Heart right ventricle (tissue), 16 donors: ENCODE results near the gene PSMA6. TPM values are rescaled to one million over a fixed set of nuclear protein-coding genes. Genes with fewer than 3 reads are reported as not detected.

Experiments
- ATAC-seq, 8 donors: fragments of 200-7000 bp; cut with Tn5 transposase; one replicate each; pipeline ENCODE4 v1.9.1; 2020; ENCODE audit warnings: mild to moderate bottlenecking in 8 of 8, moderate library complexity in 8 of 8, moderate number of reproducible peaks in 1 of 8
- DNase-seq, 2 donors: peaks; one replicate each; pipeline ENCODE4 v3.0.0-alpha.2; 2020
- H3K27ac ChIP-seq, 10 donors: fragments of 200-600 bp; sonication (generic) in 2 of 10; one replicate each; pipeline versions ENCODE4 v1.5.0 to v1.8.0; 2020 to 2022; ENCODE audit warnings: mild to moderate bottlenecking in 3 of 10
- H3K27me3 ChIP-seq, 7 donors: fragments of 200-600 bp; one replicate each; pipeline ENCODE4 v1.8.0; 2021 to 2022; ENCODE audit warnings: mild to moderate bottlenecking in 2 of 7
- H3K36me3 ChIP-seq, 9 donors: fragments of 200-600 bp; sonication (generic) in 1 of 9; one replicate each; pipeline versions ENCODE4 v1.5.0 to v1.8.0; 2020 to 2022; ENCODE audit warnings: mild to moderate bottlenecking in 2 of 9
- H3K4me1 ChIP-seq, 9 donors: fragments of 200-600 bp; sonication (generic) in 1 of 9; one replicate each; pipeline versions ENCODE4 v1.5.0 to v1.8.0; 2020 to 2022; ENCODE audit warnings: mild to moderate bottlenecking in 4 of 9
- H3K4me3 ChIP-seq, 10 donors: fragments of 200-600 bp; sonication (generic) in 2 of 10; one replicate each; pipeline versions ENCODE4 v1.5.0 to v1.8.0; 2020 to 2022; ENCODE audit warnings: mild to moderate bottlenecking in 7 of 10, moderate library complexity in 2 of 10
- H3K9me3 ChIP-seq, 11 donors: fragments of 200-600 bp in 10 of 11; sonication (generic) in 2 of 11; one replicate each; pipeline versions ENCODE4 v1.5.0 to v1.8.0; 2013 to 2022; ENCODE audit warnings: mild to moderate bottlenecking in 2 of 11, control low read depth in 1 of 11, moderate library complexity in 1 of 11
- WGBS, 2 donors: extraction: QIAGEN DNeasy Blood & Tissue Kit; methylation state at CpG; one replicate each; pipeline ENCODE4 v1.1.7; 2013; ENCODE audit warnings: inconsistent platforms in 1 of 2; 5-methylcytosine and 5-hydroxymethylcytosine counted together
- intact Hi-C, 10 donors: fragments of 100-400 bp; cut with DNase I; formaldehyde crosslinking; loops; one replicate each; pipeline versions ENCODE4 v1.11.1 to v1.14.2; 2022
- polyA plus RNA-seq, 2 donors: library from polyadenylated mRNA; stranded (reverse); fragments of 200-250 nt; gene quantifications; one replicate each; pipeline ENCODE4 v1.2.3, GENCODE V29; 2013
- total RNA-seq, 10 donors: library from RNA; stranded (reverse); fragmentation: NEBNext Ultra II Directional in 3 of 10; extraction: Animal tissue kit (Norgen Biotek cat#: 25700) in 3 of 10; gene quantifications; one replicate each; pipeline versions ENCODE4 v1.2.1 to v1.2.4, GENCODE V29; 2021 to 2023
- TF ChIP-seq, protein P1 (sequence below), 9 donors: fragments of 200-600 bp; sonication (generic) in 2 of 9; IDR thresholded peaks; one replicate each; pipeline versions ENCODE4 v1.5.0 to v1.8.0; 2021 to 2022; ENCODE audit warnings: antibody characterized with exemption in 9 of 9, mild to moderate bottlenecking in 5 of 9, moderate library complexity in 1 of 9
- donor health status: Arrhythmogenic right ventricular cardiomyopathy.
- donor health status: ischemic (EF 13 %, LVEDD 7.1; RV severe dilation, severe dysfunction).
- donor health status: healthy with polysubstance abuse.
- donor health status: DM: no; HTN: yes; CAD: no.
- donor health status: DM: no; HTN: no; CAD: no.
- donor health status: ischemic (EF 25% LVEDD 6.9; RV normal size, moderate dysfunction).
- donor health status: ischemic (EF 25% LVEDD 5.7; RV mildly dilated, moderate dysfunction).
- donor health status: healthy.
- donor health status: DM: yes; HTN: yes; CAD: no.
- donor health status: Ischemic cardiomyopathy.
- donor health status: ischemic (EF 35%, LVEDD 5.7; RV mildly dilated, moderate dysfunction).
- donor health status: nonischemic (EF 11% LVEDD 7.7; RV severe dilation, severe dysfunction).
- donor health status: DM: yes; HTN: yes; CAD: no.
- donor health status: PGD.
- donor health status: ischemic (EF 29% LVEDD 5.4; RV normal size, mild dysfunction).
- donor health status: nonischemic (EF 23%, LVEDD 6.1; RV moderate dilation, normal function).

PSMA6 gene
- total and polyA plus RNA-seq, 12 donors: 92.3 to 233 (median 166) TPM

- Histone ChIP-seq H3K4me3 (peak overlapping the region in 2 of 10 donors; percentile 2 to 11), H3K9me3 (no peaks in the 10 kb centered on the region), H3K27ac (peak overlapping the region; percentile 73 to 93 (median 91)), H3K4me1 (peaks cover 31 to 92% (median 75%) of the 10 kb centered on the region in 9 donors), H3K36me3 (no peaks in the 10 kb centered on the region), H3K27me3 (no peaks in the 10 kb centered on the region)
- WGBS, 2 donors: 79 to 90% methylated on average over 10 of the region's 10 CpGs
- intact Hi-C loops: loop anchor here in 6 of 10 donors (2.0 to 5.0 kb wide), 6 partner anchors 33 to 65 kb away; partner anchors contain the start of genes PSMA6 (in 3 of the 6) and NFKBIA (in 1 of the 6)
- DNase-seq: no peak
- ATAC-seq: no peak
- TF ChIP-seq, protein P1, sequence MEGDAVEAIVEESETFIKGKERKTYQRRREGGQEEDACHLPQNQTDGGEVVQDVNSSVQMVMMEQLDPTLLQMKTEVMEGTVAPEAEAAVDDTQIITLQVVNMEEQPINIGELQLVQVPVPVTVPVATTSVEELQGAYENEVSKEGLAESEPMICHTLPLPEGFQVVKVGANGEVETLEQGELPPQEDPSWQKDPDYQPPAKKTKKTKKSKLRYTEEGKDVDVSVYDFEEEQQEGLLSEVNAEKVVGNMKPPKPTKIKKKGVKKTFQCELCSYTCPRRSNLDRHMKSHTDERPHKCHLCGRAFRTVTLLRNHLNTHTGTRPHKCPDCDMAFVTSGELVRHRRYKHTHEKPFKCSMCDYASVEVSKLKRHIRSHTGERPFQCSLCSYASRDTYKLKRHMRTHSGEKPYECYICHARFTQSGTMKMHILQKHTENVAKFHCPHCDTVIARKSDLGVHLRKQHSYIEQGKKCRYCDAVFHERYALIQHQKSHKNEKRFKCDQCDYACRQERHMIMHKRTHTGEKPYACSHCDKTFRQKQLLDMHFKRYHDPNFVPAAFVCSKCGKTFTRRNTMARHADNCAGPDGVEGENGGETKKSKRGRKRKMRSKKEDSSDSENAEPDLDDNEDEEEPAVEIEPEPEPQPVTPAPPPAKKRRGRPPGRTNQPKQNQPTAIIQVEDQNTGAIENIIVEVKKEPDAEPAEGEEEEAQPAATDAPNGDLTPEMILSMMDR (IDR thresholded peaks at IDR 0.05): no peak
Observed at GRCh38 chr14:35337269-35338255, 45.4 kb downstream of the PSMA6 start.

- no peak for DNase-seq
- Histone ChIP-seq H3K27me3 (no peaks in the 10 kb centered on the region), H3K27ac (peak overlapping the region in 5 of 10 donors; percentile 16 to 98 (median 93)), H3K4me1 (peaks cover 34 to 92% (median 74%) of the 10 kb centered on the region in 9 donors), H3K36me3 (no peaks in the 10 kb centered on the region), H3K4me3 (no peak overlapping the region), H3K9me3 (no peaks in the 10 kb centered on the region)
- intact Hi-C loops: loop anchor here in 6 of 10 donors (2.0 to 5.0 kb wide), 4 partner anchors 37 to 64 kb away; partner anchors contain the start of genes PSMA6 (in 3 of the 6) and NFKBIA (in 1 of the 6)
- WGBS, 2 donors: 91 to 93% methylated on average over 16 of the region's 16 CpGs
- ATAC-seq: no peak
- TF ChIP-seq, protein P1 (IDR thresholded peaks at IDR 0.05): no peak
Observed at GRCh38 chr14:35338731-35339405, 46.7 kb downstream of the PSMA6 start.

GRCh38 chr14:35339761-35340406, 47.7 kb downstream of the PSMA6 start:
- H3K4me1 ChIP-seq: peaks cover 34 to 93% (median 68%) of the 10 kb centered on the region in 9 donors
- intact Hi-C loops: loop anchor here in 8 of 10 donors (2.0 to 10.0 kb wide), 6 partner anchors 38 to 63 kb away; partner anchors contain the start of genes PSMA6 (in 4 of the 8) and NFKBIA (in 2 of the 8)
- WGBS, 2 donors: 68 to 75% methylated on average over 12 of the region's 12 CpGs
- DNase-seq (no peak), ATAC-seq (no peak)
- H3K4me3 ChIP-seq: no peak overlapping the region
- H3K27ac ChIP-seq: peak overlapping the region in 9 of 10 donors; percentile 20 to 98 (median 93)
- TF ChIP-seq, protein P1 (IDR thresholded peaks at IDR 0.05): no peak
- no peaks in the 10 kb centered on the region for H3K27me3 ChIP-seq
- no peaks in the 10 kb centered on the region for H3K9me3 ChIP-seq
- no peaks in the 10 kb centered on the region for H3K36me3 ChIP-seq
